SH-SY5Y (cell line): ENCODE measurements around the gene MRFAP1L1.

Experiments used
- GATA2 ChIP-seq: IDR thresholded peaks from 2 replicates; pipeline ENCODE4 v1.6.1; 2011; ENCODE audit warnings: mild to moderate bottlenecking, low read depth, low read length
- GATA3 ChIP-seq: IDR thresholded peaks from 2 replicates; pipeline ENCODE4 v1.6.1; 2011; ENCODE audit warnings: low read depth, mild to moderate bottlenecking, low read length, moderate library complexity

The MRFAP1L1 gene

GRCh38 chr4:6709230-6710114 lies at the start of gene MRFAP1L1:
MRFAP1L1 (minus strand) TSS chr4:6709865; CDS start chr4:6709629, 236 bp downstream.
- TF ChIP-seq GATA3 (no peak), GATA2 (no peak)

GRCh38 chr4:6758728-6759127 lies 49.1 kb upstream of the MRFAP1L1 start:
- TF ChIP-seq GATA3 (no peak), GATA2 (no peak)

- TF ChIP-seq GATA3 (no peak), GATA2 (no peak)
These were observed 45.6 kb upstream of the MRFAP1L1 start for GRCh38 chr4:6755088-6755753.

GRCh38 chr4:6754481-6755087 lies 44.9 kb upstream of the MRFAP1L1 start:
- TF ChIP-seq GATA3 (no peak), GATA2 (no peak)

GRCh38 chr4:6753891-6754290 lies 44.2 kb upstream of the MRFAP1L1 start:
- TF ChIP-seq GATA3 (no peak), GATA2 (no peak)

- no peak for TF ChIP-seq GATA2
- TF ChIP-seq GATA3, result no peak
These were observed 43.5 kb upstream of the MRFAP1L1 start for GRCh38 chr4:6753103-6753560.

GRCh38 chr4:6752486-6752829 lies 42.8 kb upstream of the MRFAP1L1 start:
- TF ChIP-seq GATA2 (no peak), GATA3 (no peak)

- TF ChIP-seq GATA2, result no peak
- TF ChIP-seq GATA3, result no peak
These were observed 42.2 kb upstream of the MRFAP1L1 start for GRCh38 chr4:6751611-6752485.

- TF ChIP-seq GATA3 (no peak), GATA2 (no peak)
These were observed 40.9 kb upstream of the MRFAP1L1 start for GRCh38 chr4:6750286-6751221.

GRCh38 chr4:6749340-6750171 lies 39.9 kb upstream of the MRFAP1L1 start:
- no peak for TF ChIP-seq GATA2
- no peak for TF ChIP-seq GATA3

- no peak for TF ChIP-seq GATA2
- no peak for TF ChIP-seq GATA3
These were observed 38.6 kb upstream of the MRFAP1L1 start for GRCh38 chr4:6748286-6748685.
